Osteoblast (primary cell): Measurements from ENCODE around the gene ROPN1B. TPM values are rescaled to one million over a fixed set of nuclear protein-coding genes. Genes with fewer than 3 reads are reported as not detected.

Experiments used
- DNase-seq: peaks from one replicate; pipeline ENCODE4 v3.0.0; 2011; ENCODE audit warnings: low spot score, mixed read lengths; ENCODE audit not compliant: insufficient read length; ENCODE audit errors: missing footprints
- H2AFZ ChIP-seq: 2 replicates; pipeline ENCODE4 v1.6.0; 2011; ENCODE audit warnings: mild to moderate bottlenecking, low read length
- H3K27ac ChIP-seq: 2 replicates; pipeline ENCODE4 v1.5.1; 2011; ENCODE audit warnings: mild to moderate bottlenecking, low read depth, low read length, moderate library complexity
- H3K27me3 ChIP-seq: 2 replicates; pipeline ENCODE4 v1.6.0; 2012; ENCODE audit warnings: mild to moderate bottlenecking, control low read depth, inconsistent platforms, low read length, moderate library complexity; ENCODE audit not compliant: insufficient read depth
- H3K36me3 ChIP-seq: 2 replicates; pipeline ENCODE4 v1.5.1; 2011; ENCODE audit warnings: mild to moderate bottlenecking, low read length, control low read depth, moderate library complexity; ENCODE audit not compliant: insufficient read depth
- H3K4me1 ChIP-seq: 2 replicates; pipeline ENCODE4 v1.5.1; 2011; ENCODE audit warnings: mild to moderate bottlenecking, low read length, control low read depth, moderate library complexity; ENCODE audit not compliant: insufficient read depth
- H3K4me2 ChIP-seq: 2 replicates; pipeline ENCODE4 v1.6.0; 2011; ENCODE audit warnings: mild to moderate bottlenecking, low read length; ENCODE audit not compliant: insufficient read depth
- H3K4me3 ChIP-seq: fragments of 200-600 bp; sonication (generic); 3 replicates; pipeline ENCODE4 v1.5.1; 2012; ENCODE audit warnings: mild to moderate bottlenecking, low read length, inconsistent platforms; ENCODE audit not compliant: insufficient read depth
- H3K79me2 ChIP-seq: 2 replicates; pipeline ENCODE4 v1.6.0; 2012; ENCODE audit warnings: mild to moderate bottlenecking, low read length, control low read depth, inconsistent platforms; ENCODE audit not compliant: insufficient read depth
- H3K9me3 ChIP-seq: 2 replicates; pipeline ENCODE4 v1.5.1; 2011; ENCODE audit warnings: low read depth, low read length, control low read depth
- H4K20me1 ChIP-seq: 2 replicates; pipeline ENCODE4 v1.6.0; 2012; ENCODE audit warnings: mild to moderate bottlenecking, low read length, control low read depth; ENCODE audit not compliant: insufficient read depth
- total RNA-seq: library from RNA; depleted of rRNA; stranded (reverse); fragments of >200 nt; gene quantifications from 2 replicates; pipeline ENCODE4 v1.2.3, GENCODE V29; 2012
- TF ChIP-seq, protein P1 (sequence below): IDR thresholded peaks from 2 replicates; pipeline ENCODE4 v1.5.1; 2011; ENCODE audit warnings: mild to moderate bottlenecking, low read depth, low read length, moderate library complexity; ENCODE audit errors: extremely low read depth

The ROPN1B gene
- total RNA-seq, 1 donor, result not detected

DNA sequence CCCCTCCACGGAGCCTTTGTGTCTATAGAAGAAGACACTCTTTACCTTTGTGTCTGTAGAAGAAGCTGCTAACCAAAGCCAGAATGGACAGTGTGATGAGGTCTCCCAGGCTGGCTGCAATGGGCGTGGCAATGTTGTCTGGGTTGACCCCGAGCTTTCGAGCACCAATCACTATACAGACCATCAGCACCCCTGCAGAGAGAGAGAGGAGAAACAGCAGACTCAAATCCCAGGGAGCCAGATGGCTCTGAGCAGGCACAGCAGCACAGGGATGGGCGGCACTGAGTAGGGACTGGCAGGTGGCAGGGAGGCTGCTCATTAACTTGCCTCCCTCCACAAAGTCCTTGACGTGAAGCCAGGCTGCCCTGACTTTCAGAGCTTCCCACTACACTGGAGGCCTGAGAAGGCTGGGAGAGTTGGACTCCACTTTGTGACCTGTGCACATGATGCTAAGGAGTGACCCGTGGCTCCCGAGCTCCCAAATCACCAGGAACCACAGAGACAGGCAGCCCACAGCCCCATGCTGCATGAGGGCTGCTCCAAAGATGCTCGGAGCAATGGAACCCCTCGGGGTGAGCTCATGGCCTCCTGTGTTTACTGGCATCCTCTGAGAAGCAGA is 53.9 kb downstream of the ROPN1B start:
- H3K36me3 ChIP-seq, result no peaks in the 10 kb centered on the region
- H3K27me3 ChIP-seq, result no peaks in the 10 kb centered on the region
- no peak overlapping the region for H2AFZ ChIP-seq
- no peak overlapping the region for H3K27ac ChIP-seq
- no peaks in the 10 kb centered on the region for H3K4me1 ChIP-seq
- no peak overlapping the region for H3K4me2 ChIP-seq
- no peaks in the 10 kb centered on the region for H3K79me2 ChIP-seq
- TF ChIP-seq, protein P1, sequence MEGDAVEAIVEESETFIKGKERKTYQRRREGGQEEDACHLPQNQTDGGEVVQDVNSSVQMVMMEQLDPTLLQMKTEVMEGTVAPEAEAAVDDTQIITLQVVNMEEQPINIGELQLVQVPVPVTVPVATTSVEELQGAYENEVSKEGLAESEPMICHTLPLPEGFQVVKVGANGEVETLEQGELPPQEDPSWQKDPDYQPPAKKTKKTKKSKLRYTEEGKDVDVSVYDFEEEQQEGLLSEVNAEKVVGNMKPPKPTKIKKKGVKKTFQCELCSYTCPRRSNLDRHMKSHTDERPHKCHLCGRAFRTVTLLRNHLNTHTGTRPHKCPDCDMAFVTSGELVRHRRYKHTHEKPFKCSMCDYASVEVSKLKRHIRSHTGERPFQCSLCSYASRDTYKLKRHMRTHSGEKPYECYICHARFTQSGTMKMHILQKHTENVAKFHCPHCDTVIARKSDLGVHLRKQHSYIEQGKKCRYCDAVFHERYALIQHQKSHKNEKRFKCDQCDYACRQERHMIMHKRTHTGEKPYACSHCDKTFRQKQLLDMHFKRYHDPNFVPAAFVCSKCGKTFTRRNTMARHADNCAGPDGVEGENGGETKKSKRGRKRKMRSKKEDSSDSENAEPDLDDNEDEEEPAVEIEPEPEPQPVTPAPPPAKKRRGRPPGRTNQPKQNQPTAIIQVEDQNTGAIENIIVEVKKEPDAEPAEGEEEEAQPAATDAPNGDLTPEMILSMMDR, result no peak
- H4K20me1 ChIP-seq, result no peaks in the 10 kb centered on the region
- no peak for DNase-seq
- H3K9me3 ChIP-seq, result no peaks in the 10 kb centered on the region
- no peak overlapping the region for H3K4me3 ChIP-seq

DNA sequence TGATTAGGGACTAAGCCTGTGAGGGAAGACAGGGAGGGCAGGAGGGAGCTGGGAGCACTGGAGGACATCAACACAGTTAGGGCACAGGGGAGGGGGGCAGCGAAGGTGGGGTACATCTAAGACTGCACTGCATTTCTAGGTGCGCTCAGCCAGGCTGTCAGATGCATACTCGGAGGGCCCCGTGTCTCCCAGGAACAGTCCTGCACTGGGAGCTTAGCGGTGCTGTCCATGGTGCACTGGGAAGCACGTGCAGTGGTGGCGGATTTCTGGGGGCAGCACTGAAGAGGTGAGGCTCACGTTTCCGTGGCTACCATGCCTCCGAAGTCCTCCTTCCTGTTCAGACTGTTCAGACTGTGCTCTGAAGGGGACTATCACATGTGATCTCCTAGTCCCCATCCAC is 54.4 kb downstream of the ROPN1B start:
- Histone ChIP-seq H3K4me3 (no peak overlapping the region), H3K36me3 (no peaks in the 10 kb centered on the region), H2AFZ (no peak overlapping the region), H3K27me3 (no peaks in the 10 kb centered on the region), H3K27ac (no peak overlapping the region), H3K4me1 (no peaks in the 10 kb centered on the region), H3K79me2 (no peaks in the 10 kb centered on the region), H3K4me2 (no peak overlapping the region), H3K9me3 (peaks cover 3% of the 10 kb centered on the region), H4K20me1 (no peaks in the 10 kb centered on the region)
- no peak for DNase-seq
- TF ChIP-seq, protein P1, result no peak

DNA sequence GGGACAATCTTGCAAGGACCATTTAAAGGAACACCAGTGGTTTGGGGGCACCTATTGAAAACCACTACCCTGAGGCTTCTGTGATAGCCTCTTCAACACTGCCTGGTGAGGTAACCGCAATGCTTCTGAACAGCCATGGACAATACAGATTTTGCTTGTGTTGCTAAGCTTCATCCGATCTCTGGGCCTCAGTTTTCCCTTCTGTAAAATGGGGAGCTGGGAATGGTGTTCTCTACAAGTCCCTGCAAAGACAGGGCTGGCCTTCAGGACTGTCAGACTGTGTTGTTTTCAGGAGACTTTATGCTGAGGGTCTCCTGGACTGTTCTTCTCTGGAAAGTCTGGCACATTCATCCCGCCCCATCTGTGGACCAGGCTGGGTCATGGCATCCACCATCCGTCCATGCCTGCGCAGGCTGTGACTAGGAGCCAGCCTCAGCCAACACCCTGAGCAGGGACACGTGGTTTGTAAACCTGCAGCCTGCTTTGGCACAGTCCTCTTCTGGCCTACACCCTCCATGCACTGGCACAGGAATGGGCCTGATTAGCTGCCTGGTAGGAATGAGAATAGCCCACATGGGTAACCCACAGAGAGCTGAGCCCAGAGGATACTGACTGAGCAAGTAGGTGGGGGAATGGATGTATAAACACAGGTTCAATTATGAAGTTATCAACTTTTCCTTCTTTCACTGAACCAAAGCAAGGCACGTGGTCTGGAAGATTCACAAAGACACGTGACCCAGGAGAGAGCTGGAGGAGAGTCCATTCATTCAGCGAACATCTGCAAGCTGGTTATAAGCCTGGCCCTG is 55.3 kb downstream of the ROPN1B start:
- Histone ChIP-seq H3K4me2 (no peak overlapping the region), H2AFZ (no peak overlapping the region), H3K4me1 (no peaks in the 10 kb centered on the region), H3K36me3 (no peaks in the 10 kb centered on the region), H3K27me3 (no peaks in the 10 kb centered on the region), H3K27ac (no peak overlapping the region), H4K20me1 (no peaks in the 10 kb centered on the region), H3K79me2 (no peaks in the 10 kb centered on the region), H3K4me3 (no peak overlapping the region), H3K9me3 (peaks cover 3% of the 10 kb centered on the region)
- TF ChIP-seq, protein P1, result no peak
- no peak for DNase-seq

DNA sequence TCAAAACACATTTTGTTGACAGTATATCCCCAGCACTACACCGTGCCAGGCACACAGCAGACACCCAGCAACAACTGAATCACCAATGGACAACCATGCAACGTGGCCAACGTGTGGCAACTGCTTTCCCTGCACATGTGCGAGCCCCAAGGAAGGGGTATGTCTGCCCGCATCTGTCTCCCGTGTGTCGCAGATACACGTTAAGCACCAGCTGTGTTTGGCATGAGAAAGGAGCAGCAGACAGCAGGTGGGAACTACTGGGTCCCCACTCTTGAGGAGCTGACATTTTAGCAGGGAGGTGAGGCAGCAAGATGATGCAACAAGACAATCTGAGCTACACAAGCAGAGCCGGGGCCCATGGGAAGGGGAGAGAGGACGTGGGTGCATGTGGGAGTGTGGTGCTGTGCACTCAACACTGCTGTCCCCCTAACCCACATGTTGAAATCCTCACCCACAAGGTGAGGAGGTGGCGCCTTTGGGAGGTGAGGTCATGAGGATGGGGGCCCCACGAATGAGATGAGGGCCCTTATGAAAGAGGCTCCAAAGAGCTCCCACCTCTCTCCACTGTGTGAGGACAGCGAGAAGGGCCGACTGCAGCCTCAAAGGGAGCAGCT is 56.2 kb downstream of the ROPN1B start:
- Histone ChIP-seq H3K4me3 (no peak overlapping the region), H3K9me3 (peaks cover 3% of the 10 kb centered on the region), H3K4me1 (no peaks in the 10 kb centered on the region), H3K79me2 (no peaks in the 10 kb centered on the region), H2AFZ (no peak overlapping the region), H3K27ac (no peak overlapping the region), H4K20me1 (no peaks in the 10 kb centered on the region), H3K4me2 (no peak overlapping the region), H3K36me3 (no peaks in the 10 kb centered on the region), H3K27me3 (no peaks in the 10 kb centered on the region)
- DNase-seq, result no peak
- TF ChIP-seq, protein P1, result no peak
